OCI-LY3 (cell line): ENCODE results near the gene CHD1L.
A peak's percentile ranks its signal among the peaks of the same experiment; 100 is the strongest.

Experiments used
- H2AFZ ChIP-seq: fragments of 200-600, 300-600 bp; shearing (Covaris generic); 2 replicates; pipeline ENCODE4 v1.6.0; 2014; ENCODE audit warnings: antibody characterized with exemption, low read depth, low read length
- H3K27ac ChIP-seq: fragments of 200-600, 300-600 bp; sonication (generic); 2 replicates; pipeline ENCODE4 v1.5.1; 2014; ENCODE audit warnings: mild to moderate bottlenecking, low read length, moderate library complexity, mixed read lengths
- H3K27me3 ChIP-seq: fragments of 200-600, 300-600 bp; sonication (generic); 2 replicates; pipeline ENCODE4 v1.6.1; 2014; ENCODE audit warnings: low read depth, low read length, mixed read lengths
- H3K36me3 ChIP-seq: fragments of 200-600, 300-600 bp; sonication (generic); replicated peaks from 2 replicates; pipeline ENCODE3; 2014; ENCODE audit warnings: low read depth, low read length, mixed read lengths
- H3K4me1 ChIP-seq: fragments of 300-600, 200-600 bp; sonication (generic); 2 replicates; pipeline ENCODE4 v1.6.1; 2014; ENCODE audit warnings: low read length, mixed read lengths
- H3K4me2 ChIP-seq: fragments of 200-600, 300-600 bp; sonication (generic); 2 replicates; pipeline ENCODE4 v1.6.1; 2014; ENCODE audit warnings: low read length, mixed read lengths
- H3K4me3 ChIP-seq: fragments of 300-600, 200-600 bp; sonication (generic); 2 replicates; pipeline ENCODE4 v1.5.1; 2014; ENCODE audit warnings: antibody characterized with exemption, mild to moderate bottlenecking, low read length, moderate library complexity
- H3K79me2 ChIP-seq: fragments of 300-600, 200-600 bp; shearing (Covaris generic); 2 replicates; pipeline ENCODE4 v1.6.1; 2014; ENCODE audit warnings: mild to moderate bottlenecking, low read length, mixed read lengths
- H3K9ac ChIP-seq: fragments of 300-600, 200-600 bp; shearing (Covaris generic); 2 replicates; pipeline ENCODE4 v1.6.0; 2014; ENCODE audit warnings: mild to moderate bottlenecking, low read length, moderate library complexity
- H3K9me3 ChIP-seq: fragments of 200-600, 300-600 bp; shearing (Covaris generic); 2 replicates; pipeline ENCODE4 v1.6.1; 2014; ENCODE audit warnings: low read length, mixed read lengths; ENCODE audit not compliant: insufficient read depth
- H4K20me1 ChIP-seq: fragments of 200-600, 300-600 bp; sonication (generic); 2 replicates; pipeline ENCODE4 v1.6.1; 2016; ENCODE audit warnings: low read length, mixed read lengths; ENCODE audit not compliant: insufficient read depth
- EZH2phosphoT487 ChIP-seq: fragments of 200-600 bp; shearing (Covaris generic); IDR thresholded peaks from 2 replicates; pipeline ENCODE4 v1.6.1; 2018; ENCODE audit warnings: antibody characterized with exemption, mixed run types, low read depth
- TF ChIP-seq, protein P1 (sequence below): fragments of 200-600, 300-600 bp; sonication (generic); IDR thresholded peaks from 2 replicates; pipeline ENCODE4 v1.5.1; 2014; ENCODE audit warnings: antibody characterized with exemption, low read length, low read depth

CHD1L gene

DNA sequence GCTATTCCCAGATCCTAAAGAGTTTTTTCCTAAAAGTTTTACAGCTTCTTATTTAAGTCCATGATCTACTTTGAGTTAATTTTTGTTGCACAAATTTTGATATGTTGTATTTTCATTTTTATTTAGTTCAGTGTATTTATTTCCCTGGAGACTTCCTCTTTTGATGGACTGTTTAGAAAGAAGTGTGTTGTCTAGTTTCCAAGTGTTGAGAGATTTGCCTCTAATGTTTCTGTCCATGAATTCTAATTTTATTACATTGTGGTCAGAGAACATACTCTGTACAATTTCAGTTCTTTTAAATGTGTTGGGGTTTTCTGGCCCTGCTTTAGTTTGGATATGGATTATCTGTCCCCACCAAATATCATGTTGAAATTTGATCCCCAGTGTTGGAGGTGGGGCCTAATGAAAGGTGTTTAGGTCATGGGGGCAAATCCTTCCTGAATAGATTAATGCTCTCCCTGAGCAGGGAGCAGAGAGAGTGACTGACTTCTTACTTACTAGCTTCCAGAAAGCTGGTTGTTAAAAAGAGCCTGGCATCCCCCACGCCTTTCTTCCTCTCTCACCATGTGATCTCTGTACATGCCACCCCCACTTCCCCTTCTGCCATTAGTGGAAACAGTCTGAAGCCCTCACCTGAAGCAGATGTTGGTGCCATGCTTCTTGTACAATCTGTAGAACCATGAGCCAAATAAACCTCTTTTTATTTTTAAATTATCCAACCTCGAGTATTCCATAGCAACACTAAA is 4.6 kb downstream of the CHD1L start:
- H4K20me1 ChIP-seq, result peaks cover 43% of the 10 kb centered on the region
- no peaks in the 10 kb centered on the region for H3K9me3 ChIP-seq
- H3K79me2 ChIP-seq, result peaks cover 94% of the 10 kb centered on the region
- H2AFZ ChIP-seq, result no peak overlapping the region
- H3K4me3 ChIP-seq, result peak overlapping the region; percentile 17; the same call in 1 of the 2 replicates
- H3K4me2 ChIP-seq, result peak overlapping the region; percentile 65
- no peaks in the 10 kb centered on the region for H3K27me3 ChIP-seq
- peak overlapping the region; percentile 9; the same call in 1 of the 2 replicates for H3K9ac ChIP-seq
- H3K4me1 ChIP-seq, result peaks cover 28% of the 10 kb centered on the region
- no peak for TF ChIP-seq EZH2phosphoT487
- TF ChIP-seq, protein P1, sequence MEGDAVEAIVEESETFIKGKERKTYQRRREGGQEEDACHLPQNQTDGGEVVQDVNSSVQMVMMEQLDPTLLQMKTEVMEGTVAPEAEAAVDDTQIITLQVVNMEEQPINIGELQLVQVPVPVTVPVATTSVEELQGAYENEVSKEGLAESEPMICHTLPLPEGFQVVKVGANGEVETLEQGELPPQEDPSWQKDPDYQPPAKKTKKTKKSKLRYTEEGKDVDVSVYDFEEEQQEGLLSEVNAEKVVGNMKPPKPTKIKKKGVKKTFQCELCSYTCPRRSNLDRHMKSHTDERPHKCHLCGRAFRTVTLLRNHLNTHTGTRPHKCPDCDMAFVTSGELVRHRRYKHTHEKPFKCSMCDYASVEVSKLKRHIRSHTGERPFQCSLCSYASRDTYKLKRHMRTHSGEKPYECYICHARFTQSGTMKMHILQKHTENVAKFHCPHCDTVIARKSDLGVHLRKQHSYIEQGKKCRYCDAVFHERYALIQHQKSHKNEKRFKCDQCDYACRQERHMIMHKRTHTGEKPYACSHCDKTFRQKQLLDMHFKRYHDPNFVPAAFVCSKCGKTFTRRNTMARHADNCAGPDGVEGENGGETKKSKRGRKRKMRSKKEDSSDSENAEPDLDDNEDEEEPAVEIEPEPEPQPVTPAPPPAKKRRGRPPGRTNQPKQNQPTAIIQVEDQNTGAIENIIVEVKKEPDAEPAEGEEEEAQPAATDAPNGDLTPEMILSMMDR, result no peak
- H3K36me3 ChIP-seq, result peaks cover 29% of the 10 kb centered on the region
- H3K27ac ChIP-seq, result peak overlapping the region; percentile 60

GRCh38 chr1:147247656-147248238 is 5.3 kb downstream of the CHD1L start:
- no peak overlapping the region for H3K9ac ChIP-seq
- peak overlapping the region; percentile 65 for H3K4me2 ChIP-seq
- peak overlapping the region; percentile 60 for H3K27ac ChIP-seq
- H2AFZ ChIP-seq, result no peak overlapping the region
- peaks cover 48% of the 10 kb centered on the region for H4K20me1 ChIP-seq
- peaks cover 28% of the 10 kb centered on the region for H3K4me1 ChIP-seq
- peaks cover 34% of the 10 kb centered on the region for H3K36me3 ChIP-seq
- no peak overlapping the region for H3K4me3 ChIP-seq
- H3K9me3 ChIP-seq, result no peaks in the 10 kb centered on the region
- no peak for TF ChIP-seq EZH2phosphoT487
- TF ChIP-seq, protein P1, result no peak
- peaks cover 99% of the 10 kb centered on the region for H3K79me2 ChIP-seq
- no peaks in the 10 kb centered on the region for H3K27me3 ChIP-seq

DNA sequence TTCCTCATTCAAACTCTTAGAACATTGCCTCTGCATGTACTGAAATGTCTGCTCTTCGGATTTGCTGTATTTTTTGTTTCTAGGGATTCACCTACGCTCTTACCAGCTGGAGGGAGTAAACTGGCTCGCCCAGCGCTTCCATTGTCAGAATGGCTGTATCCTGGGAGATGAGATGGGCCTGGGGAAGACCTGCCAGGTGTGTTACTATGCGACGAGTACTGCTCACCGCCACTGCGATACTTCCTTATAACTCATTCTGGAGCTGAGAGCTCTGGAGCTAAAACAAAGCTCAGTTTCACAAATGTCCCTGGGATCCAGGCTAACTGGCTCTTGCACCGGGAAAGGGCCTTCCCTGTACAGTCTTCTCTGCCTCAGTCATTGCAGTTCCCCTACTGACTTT is 10.1 kb downstream of the CHD1L start:
- no peak overlapping the region for H3K9ac ChIP-seq
- no peaks in the 10 kb centered on the region for H3K9me3 ChIP-seq
- H3K27me3 ChIP-seq, result no peaks in the 10 kb centered on the region
- no peak overlapping the region for H3K4me2 ChIP-seq
- H3K79me2 ChIP-seq, result peaks cover 90% of the 10 kb centered on the region
- peaks cover 4% of the 10 kb centered on the region for H3K4me1 ChIP-seq
- no peak overlapping the region for H3K4me3 ChIP-seq
- no peak overlapping the region for H2AFZ ChIP-seq
- no peak for TF ChIP-seq EZH2phosphoT487
- TF ChIP-seq, protein P1, result no peak
- H3K27ac ChIP-seq, result no peak overlapping the region
- H4K20me1 ChIP-seq, result peaks cover 33% of the 10 kb centered on the region
- peaks cover 45% of the 10 kb centered on the region for H3K36me3 ChIP-seq

GRCh38 chr1:147260956-147261355 is 18.5 kb downstream of the CHD1L start:
- Histone ChIP-seq H4K20me1 (no peaks in the 10 kb centered on the region; the same call in 1 of the 2 replicates), H3K27me3 (no peaks in the 10 kb centered on the region), H3K4me2 (no peak overlapping the region), H3K9ac (no peak overlapping the region), H3K9me3 (no peaks in the 10 kb centered on the region), H3K27ac (no peak overlapping the region), H3K4me1 (no peaks in the 10 kb centered on the region), H3K4me3 (no peak overlapping the region), H3K79me2 (peaks cover 18% of the 10 kb centered on the region), H3K36me3 (peaks cover 42% of the 10 kb centered on the region), H2AFZ (no peak overlapping the region)
- TF ChIP-seq EZH2phosphoT487, result no peak
- TF ChIP-seq, protein P1, result no peak
